GM04504 (cell line): ENCODE results near the gene ATP8B1.

ENCODE experiments used
- DNase-seq: peaks from one replicate; pipeline ENCODE4 v3.0.0-alpha.2; 2012; ENCODE audit warnings: low read depth

Gene ATP8B1

DNA sequence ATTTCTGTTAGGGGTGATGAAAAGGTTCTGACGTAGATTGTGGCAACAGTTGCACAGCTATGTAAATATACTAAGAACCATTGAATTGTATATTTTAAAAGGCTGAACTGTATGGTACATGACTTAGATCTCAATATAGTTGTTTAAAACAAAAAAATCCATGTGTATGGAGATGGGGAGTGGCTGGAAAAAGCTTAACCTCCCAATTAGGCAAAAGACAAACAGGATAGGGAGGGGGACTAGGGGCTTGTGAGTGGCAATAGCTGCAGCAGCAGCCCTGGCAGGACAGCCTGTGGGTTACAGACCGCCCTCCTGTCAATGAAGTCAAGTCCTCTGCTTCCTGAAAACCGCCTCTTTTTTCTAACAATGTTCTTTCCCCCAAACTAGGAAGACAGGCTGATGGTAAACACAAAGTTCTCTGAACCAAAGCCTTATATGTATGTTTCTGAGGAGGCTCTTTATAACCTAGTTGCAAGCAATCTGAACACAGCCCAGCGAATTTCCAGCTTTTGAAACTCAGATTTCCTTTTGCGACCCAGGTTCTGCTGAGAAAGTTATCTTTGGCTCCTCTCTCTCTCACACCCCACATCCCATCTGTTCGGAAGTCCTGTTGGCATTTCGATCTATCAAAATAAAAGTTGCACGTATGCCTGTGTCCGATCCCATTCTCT lies 10.3 kb downstream of the ATP8B1 start:
- DNase-seq = no peak

- no peak for DNase-seq
These were observed 11.2 kb downstream of the ATP8B1 start for GRCh38 chr18:57791911-57792310.

- no peak for DNase-seq
These were observed 11.9 kb downstream of the ATP8B1 start for GRCh38 chr18:57791192-57791591.

DNA sequence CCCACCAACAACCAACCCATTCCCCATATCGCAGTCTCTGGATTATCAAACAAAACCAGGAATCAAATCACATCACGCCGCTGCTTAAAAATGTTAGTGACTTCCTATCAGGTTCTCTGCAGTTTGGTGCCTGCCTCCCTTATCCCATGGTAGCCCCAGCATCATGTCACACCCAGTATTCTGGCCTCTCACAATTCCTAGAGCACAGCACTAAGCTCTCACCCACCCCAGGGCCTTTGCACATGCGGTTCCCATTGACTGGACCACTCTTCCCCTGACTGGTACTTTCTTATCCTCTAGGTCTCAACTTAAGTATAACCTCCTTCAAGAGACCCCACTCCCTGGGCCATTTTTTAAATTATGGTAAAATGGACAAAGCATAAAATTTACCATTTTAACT lies 12.8 kb downstream of the ATP8B1 start:
- no peak for DNase-seq

- no peak for DNase-seq
These were observed 13.4 kb downstream of the ATP8B1 start for GRCh38 chr18:57789759-57790158.

DNA sequence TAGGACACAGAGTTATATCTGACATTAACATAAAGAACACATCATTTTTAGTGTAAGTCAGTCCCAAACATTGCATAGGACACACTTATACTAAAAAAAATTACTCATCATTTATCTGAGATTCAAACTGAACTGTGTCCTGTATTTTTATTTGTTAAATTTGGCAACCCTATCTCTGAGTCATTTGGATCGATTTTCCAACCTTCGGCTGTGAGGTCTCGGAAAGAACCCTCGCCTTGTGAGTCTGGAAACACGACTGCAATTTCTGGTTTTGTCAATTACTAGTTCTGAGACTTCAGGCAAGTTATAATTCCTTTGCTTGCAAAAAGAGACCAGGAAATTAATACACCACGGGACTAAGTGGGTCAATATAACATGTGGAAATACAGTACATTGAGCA lies 14.0 kb downstream of the ATP8B1 start:
- no peak for DNase-seq

- no peak for DNase-seq
These were observed 15.9 kb downstream of the ATP8B1 start for GRCh38 chr18:57787068-57787685.

DNA sequence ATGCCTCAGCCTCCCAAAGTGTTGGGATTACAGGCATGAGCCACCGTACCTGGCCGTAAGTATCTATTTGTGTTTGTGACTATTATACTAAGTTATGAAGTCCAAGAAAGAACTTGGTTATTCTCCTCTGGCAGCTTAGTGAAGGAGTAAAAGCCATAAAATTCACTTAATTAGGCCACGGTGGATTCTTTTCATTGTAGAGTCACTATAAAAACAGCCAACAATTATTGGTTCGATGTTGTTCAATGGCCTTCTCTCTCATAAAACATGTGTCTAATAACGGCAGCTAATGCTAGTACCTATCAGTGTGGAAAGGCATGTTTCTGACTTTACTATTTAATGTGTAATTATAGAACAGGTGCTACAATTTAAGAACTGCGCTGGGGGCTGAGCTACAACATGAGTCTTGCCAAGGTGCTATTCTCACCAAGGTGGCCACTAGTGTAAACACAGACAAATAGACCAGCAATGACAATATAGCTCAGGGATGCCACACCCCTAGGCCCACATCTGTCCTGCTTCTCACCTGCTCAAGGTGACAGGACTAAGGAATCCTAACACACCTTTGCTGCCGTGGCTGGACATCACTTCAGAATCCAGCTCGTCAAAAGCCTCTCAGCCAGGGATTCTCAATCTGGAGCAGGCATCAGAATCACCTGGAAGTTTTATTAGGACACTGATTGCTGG lies 17.2 kb downstream of the ATP8B1 start:
- no peak for DNase-seq

DNA sequence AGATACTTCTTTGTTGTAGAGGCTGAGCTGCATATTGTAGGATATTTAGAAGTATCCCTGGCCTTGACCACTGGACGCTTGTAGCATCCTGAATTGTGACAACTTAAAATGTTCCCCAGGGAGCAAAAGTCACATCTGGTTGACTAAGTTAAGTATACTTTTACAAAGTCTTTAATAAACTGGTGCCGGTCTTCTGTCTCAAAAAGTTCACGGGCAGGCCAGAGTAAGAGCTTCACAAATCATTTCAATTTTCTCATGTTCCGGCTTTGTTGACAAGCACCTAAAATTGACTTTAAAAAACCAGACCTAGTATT lies 18.4 kb downstream of the ATP8B1 start:
- no peak for DNase-seq

GRCh38 chr18:57784034-57784800 lies 18.9 kb downstream of the ATP8B1 start:
- DNase-seq = peak; percentile 43

GRCh38 chr18:57782049-57782448 lies 21.1 kb downstream of the ATP8B1 start:
- no peak for DNase-seq

DNA sequence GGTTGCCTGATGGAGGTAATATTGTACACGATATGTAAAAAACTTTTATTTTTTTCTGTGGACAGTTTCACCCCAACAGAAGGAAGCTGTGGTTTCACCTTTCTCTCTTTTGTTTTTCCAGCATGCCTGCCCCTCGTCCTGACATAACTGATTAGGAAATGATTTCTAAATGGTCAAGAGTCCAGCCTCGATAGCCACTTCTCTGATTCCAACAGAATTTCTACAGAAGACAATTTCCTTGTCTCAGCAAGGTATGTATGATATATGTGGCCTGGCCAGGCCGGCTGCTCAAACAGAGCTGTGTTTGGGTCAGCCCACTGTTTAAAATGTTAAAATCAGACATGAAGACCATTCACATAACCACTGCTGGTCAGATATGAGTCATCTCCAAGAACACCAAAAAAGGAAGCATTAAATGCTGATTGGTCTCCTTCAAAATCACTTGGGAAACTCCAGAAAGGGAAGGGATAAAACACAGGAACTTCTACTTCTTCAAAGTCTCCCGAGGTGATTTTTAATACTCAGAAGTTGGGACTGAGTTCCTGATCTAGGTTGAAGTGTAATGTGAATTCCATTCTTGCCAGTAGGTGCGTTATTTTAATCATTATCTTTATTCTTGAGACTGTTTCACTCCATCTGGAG lies 22.3 kb downstream of the ATP8B1 start:
- DNase-seq = peak; percentile 40

- no peak for DNase-seq
These were observed 22.8 kb downstream of the ATP8B1 start for GRCh38 chr18:57780318-57780705.

DNA sequence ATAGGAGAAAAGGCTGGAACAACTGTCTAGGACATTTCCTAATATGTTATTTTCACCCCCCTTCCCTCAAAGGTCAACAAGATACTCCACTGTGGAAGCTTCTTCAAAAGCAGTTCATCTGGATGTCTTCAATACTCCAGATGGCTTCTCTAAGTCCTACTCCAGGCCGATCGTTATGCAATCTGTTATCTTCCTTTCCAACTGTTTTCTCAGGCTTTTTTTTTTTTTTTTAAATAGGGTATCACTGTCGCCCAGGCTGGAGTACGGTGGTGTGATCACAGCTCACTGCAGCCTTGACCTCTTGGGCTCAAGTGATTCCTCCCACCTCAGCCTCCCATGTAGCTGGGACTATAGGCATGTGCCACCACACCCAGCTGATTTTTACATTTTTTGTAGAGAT lies 26.3 kb downstream of the ATP8B1 start:
- DNase-seq = peak; percentile 46

- DNase-seq = no peak
These were observed 26.8 kb downstream of the ATP8B1 start for GRCh38 chr18:57776354-57776753.

GRCh38 chr18:57775937-57776336 lies 27.2 kb downstream of the ATP8B1 start:
- no peak for DNase-seq

DNA sequence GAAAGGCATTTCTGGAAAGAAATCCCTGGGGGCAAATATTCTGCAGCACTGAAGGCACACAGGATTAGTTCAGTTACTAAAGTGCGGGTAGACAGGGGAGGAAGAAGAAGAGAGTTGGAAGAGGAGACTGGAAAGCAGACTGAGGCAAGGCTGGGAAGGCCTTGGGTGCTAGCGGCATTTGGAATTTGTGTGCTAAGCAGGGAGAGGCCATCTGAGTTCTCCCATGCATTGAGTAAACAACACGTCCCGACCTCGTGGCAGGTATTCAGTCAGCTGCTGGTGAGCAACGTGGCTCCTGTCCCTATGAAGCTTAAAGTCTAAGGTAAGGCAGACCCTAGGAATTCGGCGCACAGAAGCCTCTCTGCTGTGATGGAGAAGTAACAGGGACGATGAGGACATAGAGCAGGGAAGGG lies 30.7 kb downstream of the ATP8B1 start:
- DNase-seq = no peak

- DNase-seq = no peak
These were observed 31.5 kb downstream of the ATP8B1 start for GRCh38 chr18:57771626-57772025.

GRCh38 chr18:57771193-57771592 lies 31.9 kb downstream of the ATP8B1 start:
- no peak for DNase-seq

GRCh38 chr18:57768537-57769326 lies 34.4 kb downstream of the ATP8B1 start:
- DNase-seq = peak; percentile 32

DNA sequence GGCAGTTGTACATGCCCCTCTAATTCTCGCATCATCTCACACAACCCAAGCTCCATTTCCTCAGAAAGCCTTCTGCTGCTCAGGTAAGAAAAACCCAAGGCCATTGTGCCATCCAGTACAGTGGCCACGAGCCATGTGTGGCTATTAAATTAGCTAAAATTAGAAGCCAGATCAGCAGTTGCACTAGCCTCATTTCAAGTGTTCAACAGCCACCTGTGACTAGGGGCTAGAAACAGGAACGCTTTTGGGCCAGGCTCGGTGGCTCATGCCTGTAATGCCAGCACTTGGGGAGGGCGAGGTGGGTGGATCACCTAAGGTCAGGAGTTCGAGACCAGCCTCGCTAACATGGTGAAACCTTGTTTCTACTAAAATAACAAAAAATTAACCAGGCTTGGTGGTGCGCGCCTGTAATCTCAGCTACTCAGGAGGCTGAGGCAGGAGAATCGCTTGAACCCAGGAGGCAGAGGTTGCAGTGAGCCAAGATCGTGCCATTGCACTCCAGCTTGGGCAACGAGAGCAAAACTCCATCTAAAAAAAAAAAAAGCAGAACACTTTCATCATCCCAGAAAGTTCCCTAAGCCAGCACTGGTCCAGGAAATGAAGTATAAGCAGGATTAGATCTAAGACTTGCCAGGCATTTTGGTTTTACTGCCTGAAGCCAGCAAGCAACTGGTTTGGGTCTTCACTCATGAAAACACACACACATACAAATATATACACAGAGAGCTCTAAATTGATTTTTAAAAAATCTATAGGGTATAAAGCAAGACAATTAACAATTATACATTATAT lies 35.7 kb downstream of the ATP8B1 start:
- DNase-seq = no peak
